ENCODE data around the gene MICAL3.

Gene MICAL3

DNA sequence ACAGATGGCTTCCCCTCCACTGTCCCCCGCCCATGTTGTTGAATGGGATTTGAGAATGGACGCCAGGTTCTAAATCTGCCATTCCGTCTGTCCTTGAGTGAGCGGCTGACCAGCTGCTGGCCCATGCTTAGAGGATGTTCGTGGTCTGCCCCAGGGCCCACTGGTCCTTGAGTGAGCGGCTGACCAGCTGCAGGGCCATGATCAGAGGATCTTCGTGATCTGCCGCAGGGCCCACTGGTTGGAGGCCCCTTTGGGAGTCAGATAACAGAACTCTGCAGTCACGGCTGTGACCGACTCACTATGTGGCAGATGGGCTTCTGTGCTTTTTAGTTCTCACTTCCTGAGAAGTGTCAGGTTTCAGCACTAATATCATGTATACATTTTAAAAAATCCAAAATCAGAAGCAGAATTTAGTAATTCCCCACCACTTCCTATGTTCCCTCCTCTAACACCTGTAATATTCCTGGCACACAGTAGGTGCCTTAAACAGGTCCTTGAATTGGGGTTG, 54.1 kb downstream of the MICAL3 start:
- DNase-seq = no peak

DNA sequence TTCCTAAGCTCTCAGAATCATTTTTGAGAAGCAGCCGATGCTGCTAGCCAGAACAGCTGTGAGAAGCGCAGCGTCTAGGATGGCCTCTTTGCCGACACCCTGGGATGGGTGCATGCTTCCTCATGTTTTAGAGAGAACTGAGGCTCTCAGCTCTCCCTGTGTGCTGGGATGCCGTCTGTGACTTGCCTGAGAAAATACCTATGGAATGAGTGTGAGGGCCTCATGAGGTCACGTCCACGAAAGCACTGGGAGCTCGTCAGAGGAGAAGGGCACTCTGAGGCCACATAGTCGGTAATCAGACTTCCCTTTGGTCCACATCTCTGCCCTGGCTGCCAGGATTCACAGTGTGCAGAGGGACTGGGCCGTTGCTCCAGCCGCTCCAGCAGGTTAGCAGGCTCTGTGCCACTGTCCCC, 54.7 kb downstream of the MICAL3 start:
- DNase-seq = no peak

- DNase-seq = no peak
Measured at GRCh38 chr22:17968126-17968525, 56.2 kb downstream of the MICAL3 start.

GRCh38 chr22:17966403-17966717, 58.0 kb downstream of the MICAL3 start:
- no peak for DNase-seq

GRCh38 chr22:17965538-17966402, 58.6 kb downstream of the MICAL3 start:
- no peak for DNase-seq

DNA sequence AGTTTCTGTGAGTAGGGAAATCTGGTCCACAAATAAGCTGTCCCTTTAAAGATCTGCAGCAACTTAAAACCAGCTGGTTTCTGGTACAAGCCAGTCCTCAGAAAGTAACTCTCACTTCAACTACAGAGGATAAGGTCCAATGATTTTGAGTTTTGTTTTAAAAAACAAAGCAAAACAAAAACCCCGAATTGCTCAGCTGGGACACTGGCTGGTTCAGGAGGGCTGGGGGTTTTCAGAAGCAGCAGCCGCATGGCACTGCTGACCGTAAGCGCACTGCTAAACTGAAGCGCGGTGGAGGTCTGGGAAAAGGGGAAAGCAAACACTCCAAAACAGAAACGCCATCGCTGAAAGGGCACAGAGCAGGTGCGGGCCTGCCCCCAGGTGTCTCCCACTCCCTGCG, 59.7 kb downstream of the MICAL3 start:
- no peak for DNase-seq

- DNase-seq = no peak
Measured at GRCh38 chr22:17964156-17964555, 60.2 kb downstream of the MICAL3 start.

- DNase-seq = no peak
Measured at GRCh38 chr22:17963015-17963414, 61.3 kb downstream of the MICAL3 start.

DNA sequence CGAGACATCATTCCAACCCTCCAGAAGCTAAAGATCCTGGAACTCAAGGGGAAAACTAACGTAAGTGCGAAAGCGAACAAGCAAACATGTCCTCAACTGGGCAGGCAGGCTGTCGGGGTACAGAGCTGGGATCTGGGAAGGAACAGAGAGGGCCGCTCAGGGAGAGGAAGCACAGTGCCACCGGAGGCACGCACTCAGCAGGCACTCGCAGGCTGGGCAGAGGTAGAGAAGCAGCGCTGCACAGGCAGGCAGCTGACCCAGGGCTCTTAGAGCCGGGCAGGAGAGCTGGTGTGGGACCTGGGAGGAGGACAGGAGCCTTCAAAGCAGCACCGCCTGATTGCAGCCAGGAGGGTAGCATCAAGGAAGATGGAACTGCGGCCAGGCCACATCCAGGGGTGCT, 62.2 kb downstream of the MICAL3 start:
- DNase-seq = no peak

- no peak for DNase-seq
Measured at GRCh38 chr22:17961446-17961729, 63.0 kb downstream of the MICAL3 start.

DNA sequence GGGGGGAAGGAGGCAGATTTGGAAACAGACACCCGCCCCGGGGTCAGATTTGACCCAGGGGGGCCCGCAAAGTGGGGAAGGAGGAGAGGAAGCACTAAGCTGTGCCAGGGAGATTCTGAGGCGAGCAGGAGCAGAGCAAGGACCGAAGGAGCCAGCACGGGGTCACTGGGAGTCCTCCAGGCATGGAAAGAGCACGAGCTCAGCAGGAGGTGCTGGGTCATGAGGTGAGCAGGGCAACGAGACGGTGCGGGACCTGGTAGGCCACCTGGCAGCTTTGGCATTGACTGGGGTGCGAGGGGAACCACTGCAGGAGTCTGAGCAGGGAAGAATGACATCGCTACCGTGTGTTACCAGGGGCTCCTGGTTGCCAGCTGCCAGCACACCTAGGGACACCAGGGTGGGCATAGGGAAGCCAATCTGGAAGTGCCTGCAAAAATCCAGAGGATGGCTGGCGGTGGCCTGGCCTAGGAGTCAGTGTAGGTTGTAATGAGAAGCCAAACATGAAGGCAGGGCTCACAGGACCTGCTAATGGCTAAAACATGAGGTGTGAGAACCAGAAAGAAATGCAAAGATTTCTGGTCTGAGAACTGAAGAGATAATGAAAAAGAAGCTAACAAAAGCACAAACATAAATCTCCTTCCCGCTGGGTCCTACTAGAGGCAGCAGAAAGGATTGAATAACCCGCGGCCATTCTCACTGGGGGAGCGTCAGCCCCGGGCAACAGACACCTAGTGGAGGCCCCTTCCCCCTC, 63.5 kb downstream of the MICAL3 start:
- no peak for DNase-seq

- no peak for DNase-seq
Measured at GRCh38 chr22:17960011-17960410, 64.3 kb downstream of the MICAL3 start.

GRCh38 chr22:17958166-17958565, 66.2 kb downstream of the MICAL3 start:
- no peak for DNase-seq

DNA sequence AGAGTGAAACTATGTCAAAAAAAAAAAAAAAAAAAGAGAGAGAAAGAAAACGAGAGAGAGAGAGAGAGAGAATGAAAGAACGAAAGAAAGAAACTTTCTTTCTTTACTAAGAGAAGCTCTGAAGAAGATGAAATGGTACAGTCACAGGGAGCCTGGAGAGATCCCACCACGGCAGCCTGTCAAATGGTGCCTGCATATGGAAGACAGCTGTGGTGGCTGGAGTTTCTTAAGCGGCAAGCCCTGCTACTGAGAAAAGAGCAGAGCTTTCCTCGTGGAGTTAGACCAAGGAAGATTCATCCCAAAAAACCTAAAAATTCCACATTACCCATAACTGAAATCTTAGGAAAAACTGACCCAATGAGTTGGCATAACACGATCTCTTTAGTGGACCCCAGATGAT, 66.7 kb downstream of the MICAL3 start:
- DNase-seq = no peak

- no peak for DNase-seq
Measured at GRCh38 chr22:17957204-17957603, 67.2 kb downstream of the MICAL3 start.

- DNase-seq = no peak
Measured at GRCh38 chr22:17956630-17957029, 67.7 kb downstream of the MICAL3 start.

GRCh38 chr22:17955590-17956379, 68.6 kb downstream of the MICAL3 start:
- DNase-seq = no peak

DNA sequence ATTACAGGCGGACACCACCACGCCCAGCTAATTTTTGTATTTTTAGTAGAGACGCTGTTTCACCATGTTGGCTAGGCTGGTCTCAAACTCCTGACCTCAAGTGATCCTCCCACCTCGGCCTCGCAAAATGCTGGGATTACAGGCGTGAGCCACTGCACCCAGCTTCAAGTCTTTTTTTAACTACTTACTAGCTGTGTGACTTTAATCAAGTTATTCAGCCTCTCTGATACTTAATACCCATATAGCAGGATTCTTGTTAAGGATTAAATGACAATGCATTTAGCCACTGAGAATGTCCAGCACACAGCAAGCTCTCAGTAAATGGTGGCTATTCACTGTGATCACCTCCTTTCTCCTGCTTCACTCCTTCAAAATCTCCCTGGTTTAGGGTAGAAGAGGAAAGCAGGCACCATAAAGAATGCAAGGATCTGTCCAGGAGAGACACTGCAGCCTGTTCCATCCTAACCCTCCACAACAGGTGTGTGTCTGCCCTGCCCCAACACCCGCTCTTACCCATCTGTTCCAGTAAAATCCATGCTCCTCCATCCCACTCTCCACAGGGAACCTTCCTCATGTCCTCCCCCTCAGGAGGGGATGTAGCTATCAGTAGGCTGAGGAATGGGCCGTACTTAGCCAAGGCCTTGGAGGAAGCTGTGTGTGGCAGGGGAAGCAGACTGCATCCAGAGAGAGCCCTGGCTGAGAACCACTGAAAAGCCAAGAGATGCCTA, 69.3 kb downstream of the MICAL3 start:
- no peak for DNase-seq

DNA sequence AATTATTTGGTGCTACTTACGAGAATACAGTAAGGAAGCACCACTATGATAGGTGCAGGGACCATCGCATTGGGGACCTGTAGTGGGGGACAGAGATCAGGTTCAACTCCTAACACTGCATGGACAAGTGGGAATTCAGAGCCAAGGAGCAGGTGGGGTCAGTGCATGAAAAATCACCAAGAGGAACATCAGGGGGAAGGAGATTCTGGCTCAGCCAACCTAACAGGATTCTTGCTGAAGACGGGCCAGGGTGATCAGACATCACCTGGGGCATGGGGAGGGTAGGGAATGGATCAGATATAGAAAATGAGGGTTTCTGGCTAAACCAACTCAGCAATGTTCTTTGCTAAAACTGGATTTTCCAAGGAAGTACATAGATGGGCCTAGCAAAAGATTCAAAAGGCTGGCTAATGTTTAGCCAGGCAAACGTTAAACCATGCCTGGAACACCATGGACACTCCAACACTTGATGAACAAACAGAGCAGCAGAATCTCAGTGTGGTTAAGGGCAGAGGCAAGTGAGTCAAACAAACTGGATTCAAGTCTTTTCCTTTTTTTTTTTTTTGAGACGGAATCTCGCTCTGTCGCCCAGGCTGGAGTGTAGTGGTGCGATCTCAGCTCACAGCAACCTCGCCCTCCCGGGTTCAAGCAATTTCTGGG, 70.0 kb downstream of the MICAL3 start:
- DNase-seq = no peak

DNA sequence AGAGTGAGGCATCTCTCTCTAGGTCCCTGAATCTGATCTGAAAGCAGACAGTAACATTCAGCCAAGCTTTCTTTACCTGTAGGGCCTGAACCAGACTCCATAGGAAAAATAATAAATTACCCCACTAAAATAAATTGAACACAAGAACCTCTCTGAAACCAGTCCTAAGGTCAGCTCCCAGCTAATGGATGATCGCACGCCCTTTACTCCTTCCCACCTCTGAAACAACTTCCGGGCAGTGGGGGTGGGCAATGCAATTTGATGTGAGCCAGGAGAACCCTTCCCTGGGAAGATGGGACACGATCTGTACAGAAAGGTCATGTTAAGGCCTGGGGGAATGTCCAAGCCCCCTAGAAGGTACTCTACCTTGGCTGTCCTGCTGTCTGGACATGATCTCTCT, 71.2 kb downstream of the MICAL3 start:
- DNase-seq = no peak

DNA sequence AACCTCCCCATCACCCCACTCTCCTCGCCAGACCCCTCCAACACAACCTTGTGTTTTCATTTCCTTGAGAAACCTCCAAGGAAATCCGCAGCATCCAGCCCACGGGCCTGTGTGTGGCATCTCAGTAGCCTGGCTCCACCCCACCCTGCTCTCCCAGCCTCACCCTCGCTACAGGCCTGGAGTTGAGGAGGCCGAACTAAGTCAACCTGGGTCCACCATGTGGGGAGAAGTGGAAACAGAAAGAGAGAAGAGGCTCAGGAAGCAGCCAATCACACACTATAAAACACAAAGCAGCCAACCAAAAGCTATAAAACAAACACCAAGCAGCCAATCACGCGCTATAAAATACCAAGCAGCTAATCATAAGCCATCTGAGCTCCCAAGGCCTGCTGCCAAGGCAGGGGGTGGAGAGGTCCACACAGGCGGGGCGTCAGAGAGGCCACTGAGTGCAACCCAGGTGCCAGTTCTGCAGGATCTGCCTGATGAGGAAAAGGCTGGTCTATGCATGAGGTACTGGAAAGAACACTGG, 72.0 kb downstream of the MICAL3 start:
- no peak for DNase-seq

DNA sequence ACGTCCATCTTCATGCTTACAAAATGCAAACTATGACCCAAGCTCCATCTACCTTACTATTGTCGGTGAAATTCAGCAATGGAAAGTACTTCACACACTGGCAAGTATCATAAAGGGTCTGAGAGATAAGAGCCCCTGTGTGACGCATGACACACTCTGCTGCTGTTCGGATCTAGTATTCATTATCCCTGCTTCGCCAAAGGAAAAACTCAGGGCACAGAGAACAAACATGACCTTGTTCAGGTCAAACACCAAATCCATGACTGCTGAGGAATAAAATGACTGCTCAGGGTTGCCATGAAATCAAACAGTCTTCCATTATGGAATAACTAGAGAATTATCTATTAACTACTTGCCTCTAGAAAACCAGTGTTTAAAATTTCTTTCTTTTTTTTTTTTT, 73.0 kb downstream of the MICAL3 start:
- DNase-seq = no peak
